NCI-H524 treated with DMSO at 0.1 percent for 48 hours (cell line): ENCODE results near the gene TINAGL1.

Experiments
- DNase-seq: peaks from one replicate; lab custom pipeline; 2025; lab: John Stamatoyannopoulos, UW

The TINAGL1 gene

DNA sequence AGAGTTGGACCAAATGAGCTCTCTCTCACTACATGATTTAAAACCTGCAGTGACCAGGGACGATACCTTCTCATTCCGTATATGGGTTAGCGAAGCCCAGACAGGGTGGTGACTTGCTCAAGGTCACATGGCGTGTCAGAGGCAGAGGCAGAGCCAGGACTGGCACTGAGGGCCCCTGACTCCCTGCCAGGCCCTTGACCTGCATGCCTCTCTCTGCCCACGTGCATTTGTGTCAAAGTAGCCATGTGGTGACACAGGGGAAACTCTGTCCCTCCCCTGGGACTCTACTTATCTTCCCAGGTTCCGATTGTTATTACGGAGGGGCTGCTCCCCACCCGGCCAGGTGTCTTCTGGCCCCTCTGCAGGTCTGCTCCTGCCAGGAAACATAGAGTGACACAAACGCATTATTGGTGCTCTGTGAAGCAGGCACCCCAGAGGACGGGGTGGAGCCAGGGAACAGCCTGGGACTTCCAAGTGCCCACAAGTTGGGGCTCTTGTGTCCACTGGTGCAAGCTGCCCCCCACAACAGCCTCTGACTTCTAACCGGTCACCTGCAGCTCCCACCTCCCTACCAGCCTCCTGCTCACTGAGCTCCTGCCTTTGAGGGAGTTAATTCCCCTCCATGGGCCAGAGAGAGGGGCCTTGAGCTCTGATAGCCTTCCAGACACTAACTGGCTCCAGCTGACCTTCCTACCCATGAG is 7.3 kb upstream of the TINAGL1 start:
- DNase-seq: no peak

GRCh38 chr1:31569596-31570173 is 6.6 kb upstream of the TINAGL1 start:
- no peak for DNase-seq

- DNase-seq: no peak
These were observed 6.1 kb upstream of the TINAGL1 start for GRCh38 chr1:31570228-31570627.

DNA sequence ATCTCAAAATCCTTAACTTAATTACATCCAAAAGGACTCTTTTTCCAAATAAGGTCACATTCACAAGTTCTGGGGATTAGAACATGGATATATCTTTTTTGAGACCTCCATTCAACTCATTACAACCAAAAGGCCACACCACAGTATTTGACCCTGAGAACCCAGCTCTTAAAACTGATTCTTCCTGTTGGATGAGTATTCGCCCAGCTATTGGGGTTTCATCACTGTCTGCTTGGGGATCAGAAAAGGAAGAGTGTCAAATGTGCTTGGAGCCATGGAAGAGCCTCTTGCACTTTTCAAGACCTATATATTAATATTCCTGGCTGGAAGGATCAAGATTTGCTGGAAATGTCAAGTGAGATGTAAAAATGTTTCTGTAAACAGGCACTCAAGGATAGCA is 5.4 kb upstream of the TINAGL1 start:
- no peak for DNase-seq

GRCh38 chr1:31571340-31572295 is 4.7 kb upstream of the TINAGL1 start:
- DNase-seq: no peak

DNA sequence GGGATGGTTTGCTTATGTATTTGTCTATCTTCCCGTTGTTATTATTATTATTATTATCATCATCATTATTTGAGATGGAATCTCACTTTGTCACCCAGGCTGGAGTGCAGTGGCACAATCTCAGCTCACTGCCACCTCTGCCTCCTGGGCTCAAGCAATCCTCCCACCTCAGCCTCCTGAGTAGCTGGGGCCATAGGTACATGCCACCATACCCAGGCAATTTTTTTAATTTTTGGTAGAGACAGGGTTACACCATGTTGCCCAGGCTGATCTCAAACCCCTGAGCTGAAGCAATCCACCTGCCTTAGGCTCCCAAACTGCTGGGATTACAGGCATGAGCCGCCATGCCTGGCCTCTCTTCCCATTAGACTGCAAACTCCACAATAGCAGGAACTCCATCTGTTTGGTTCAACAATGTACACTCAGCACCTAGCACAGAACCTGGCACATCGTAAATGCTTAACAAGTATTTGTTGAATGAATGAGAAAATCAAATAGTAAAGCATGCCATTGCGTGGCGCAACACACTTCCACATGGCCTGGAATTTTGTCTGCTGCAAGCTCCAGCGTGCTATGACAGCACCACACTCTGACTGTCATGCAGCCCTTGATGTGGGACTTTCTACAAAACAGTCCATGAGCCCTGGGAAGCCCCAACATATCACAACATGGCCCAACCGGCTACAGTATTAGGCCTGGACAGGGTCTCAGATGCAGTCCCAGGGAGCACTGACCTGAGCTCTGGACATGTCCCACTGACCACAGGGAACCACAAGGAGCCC is 3.8 kb upstream of the TINAGL1 start:
- no peak for DNase-seq

DNA sequence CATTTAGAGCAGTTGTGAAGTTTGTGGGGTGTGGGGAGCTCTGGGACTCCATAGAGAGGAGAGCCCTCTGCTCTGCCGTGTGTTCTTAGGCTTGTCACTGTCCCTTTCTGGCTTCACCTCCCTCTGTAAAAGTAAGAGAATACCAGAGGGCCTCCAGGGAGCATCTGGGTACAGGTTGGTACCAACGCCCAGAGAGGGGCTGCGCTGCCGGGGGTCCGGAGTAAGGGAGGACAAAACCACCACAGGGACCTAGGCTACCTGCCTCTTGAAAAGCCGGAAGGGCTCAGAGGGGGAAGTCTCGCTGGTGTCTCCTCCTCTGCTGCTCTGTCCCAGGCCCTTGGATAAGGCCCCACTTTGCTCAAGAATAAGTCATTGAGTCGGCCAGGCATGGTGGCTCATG is 3.1 kb upstream of the TINAGL1 start:
- no peak for DNase-seq

DNA sequence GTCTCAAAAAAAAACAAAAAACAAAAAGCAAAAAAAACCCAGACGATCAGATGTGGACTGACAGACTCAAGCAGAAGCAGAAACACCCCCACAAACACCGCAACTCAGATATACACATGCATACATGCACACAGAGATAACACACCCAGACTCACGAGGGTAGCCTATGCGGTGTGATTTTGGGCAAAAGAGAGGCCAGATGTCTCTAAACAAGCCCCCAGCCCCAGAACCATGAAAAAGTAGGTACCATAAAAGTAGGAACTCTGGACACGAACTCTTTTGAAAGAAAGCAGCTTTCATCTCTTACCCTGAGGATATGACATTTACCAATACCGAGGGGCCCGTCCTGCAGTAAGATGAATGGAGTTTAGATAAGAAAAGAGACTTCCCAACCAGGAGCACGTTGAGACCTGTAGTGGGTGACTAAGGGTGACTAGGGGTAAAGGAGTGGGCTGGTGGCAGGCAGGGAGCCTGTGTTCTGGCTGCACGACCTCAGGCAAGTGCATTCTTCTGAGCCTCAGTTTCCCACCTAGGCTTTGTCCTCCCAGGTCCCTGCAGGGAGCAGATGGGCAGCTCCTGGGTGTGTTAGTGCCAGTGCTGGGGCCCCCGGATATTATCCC is 1.5 kb upstream of the TINAGL1 start:
- no peak for DNase-seq

DNA sequence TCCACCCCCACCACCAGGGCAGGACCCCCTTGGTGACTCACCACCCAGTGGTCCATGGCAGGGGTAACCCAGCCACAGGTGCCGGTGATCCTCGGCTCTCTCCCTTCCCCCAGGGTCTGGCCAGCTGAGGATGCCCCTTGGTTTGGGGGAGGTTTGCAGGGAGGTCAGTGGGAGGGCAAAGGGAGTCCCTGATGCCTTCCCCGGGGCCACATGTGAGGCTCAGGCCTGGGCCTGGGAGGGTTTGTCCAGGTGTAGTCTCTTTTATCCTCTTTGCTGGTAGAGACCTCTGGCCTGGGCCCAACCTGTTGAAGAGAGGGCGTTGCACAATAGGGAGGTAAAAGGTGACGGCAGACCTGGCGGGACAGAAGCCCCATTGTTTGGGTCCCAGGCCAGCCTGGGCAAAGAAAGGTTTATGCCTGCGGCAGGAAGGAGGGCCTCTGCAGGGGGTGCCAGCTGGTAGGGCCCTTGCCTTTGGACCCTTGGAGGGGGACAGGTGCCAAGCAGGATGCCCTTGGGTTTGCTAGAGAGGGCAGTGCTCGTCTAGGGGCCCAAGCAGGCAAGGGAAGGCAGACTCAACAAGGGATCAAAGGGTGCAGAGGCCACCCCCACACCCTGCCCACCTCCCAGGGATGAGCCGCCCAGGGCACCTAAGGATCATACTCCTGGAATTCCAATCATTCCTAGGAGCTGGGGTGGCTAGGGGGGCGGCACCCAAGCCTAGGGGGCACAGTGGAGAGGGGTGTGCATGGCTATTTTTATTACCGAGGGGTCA is 760 bp upstream of the TINAGL1 start:
- no peak for DNase-seq

- DNase-seq: no peak
These were observed 584 bp downstream of the TINAGL1 start for GRCh38 chr1:31576743-31577455.

- DNase-seq: no peak
These were observed 1.3 kb downstream of the TINAGL1 start for GRCh38 chr1:31577515-31578192.

DNA sequence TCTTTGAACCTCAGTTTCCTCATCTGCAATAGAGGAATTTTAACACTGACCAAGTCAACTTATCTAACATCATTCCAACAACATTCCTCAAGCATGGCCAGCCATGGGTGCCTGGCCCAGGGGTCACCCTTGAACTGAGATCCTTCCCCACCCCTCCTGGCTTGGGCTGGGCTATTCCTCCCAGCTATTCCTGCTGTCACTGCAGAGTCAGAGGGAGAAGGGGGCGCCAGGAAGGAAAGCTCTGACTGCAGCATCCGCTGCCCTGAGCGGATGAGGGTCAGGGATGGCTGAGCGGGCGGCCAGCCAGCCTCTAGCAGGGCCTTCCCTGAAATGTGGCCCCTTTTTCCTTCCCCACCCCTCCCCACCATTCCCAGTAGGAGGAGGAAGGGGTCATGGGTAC is 3.1 kb downstream of the TINAGL1 start:
- no peak for DNase-seq

GRCh38 chr1:31580513-31580870 is 4.2 kb downstream of the TINAGL1 start:
- no peak for DNase-seq

DNA sequence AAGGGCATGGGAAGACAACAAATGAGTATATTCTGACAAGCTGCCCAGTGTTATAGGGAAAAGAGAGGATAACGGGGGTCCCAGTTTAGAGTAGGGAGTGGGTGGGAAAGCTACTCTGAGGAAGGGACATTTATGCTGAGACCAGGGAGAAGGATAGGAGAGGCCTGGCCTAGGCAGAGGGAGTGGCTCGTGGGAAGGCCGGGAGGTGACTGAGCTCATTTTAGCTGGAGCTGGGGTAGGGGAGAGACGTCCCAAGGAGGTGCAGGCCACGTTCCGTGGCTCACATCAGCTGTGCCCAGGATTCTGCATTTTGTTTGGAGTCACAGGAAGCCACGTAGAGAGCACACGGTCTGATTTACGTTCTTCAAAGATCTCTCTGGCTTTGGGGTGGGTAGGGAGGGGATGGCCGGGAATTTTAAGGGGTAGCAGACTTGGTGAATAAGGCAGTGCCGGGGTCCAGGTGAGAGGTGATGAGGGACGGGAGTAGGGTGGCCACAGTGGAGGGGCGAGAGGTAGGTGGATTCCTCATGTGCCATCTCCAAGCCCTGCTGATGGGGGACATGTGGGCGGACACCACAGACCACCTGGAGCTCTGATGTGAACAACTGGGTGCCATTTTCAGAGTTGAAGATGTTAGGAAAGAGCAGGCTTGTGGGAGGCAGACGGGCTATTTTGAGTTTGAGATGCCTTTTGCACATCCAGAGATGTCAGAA is 4.7 kb downstream of the TINAGL1 start:
- DNase-seq: no peak

DNA sequence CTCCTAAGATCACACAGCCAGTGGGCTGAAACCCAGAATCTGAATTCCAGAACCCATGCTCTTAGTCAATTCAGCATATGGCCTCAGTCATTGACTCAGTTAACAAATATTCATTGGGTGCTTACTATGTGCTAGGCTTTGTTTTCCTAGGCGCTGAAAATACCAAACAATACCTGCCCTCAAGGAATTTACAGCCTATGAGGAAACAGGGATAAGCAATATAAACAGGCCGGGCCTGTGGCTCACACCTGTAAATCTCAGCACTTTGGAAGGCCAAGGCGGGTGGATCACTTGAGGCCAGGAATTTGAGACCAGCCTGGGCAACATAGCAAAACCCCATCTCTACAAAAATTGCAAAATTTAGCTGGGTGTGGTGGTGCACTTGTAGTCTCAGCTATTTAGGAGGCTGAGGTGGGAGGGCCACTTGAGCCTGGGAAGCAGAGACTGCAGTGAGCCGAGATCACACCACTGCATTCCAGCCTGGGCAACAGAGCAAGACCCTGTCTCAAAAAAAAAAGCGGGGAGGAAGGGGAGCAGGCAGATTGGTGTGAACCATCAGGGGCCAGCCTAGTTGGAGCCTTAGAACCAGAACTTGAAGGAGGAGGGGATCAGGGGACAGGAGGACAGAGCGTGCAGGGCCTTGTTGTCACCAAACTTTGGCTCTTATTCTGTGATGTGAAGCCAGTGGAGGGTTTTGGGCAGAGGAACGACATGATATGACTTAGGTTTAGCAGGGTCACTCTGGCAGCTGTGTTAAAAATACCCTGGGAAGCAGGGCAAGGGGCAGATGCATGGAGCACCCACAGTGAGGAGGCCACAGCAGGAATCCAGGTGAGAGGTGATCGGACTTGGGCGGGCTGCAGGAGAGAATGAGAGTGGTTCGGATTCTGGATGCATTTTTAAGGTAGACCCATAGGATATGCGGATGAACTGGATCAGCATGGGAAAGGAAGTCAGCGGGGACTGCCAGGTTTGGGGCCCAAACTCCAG is 5.8 kb downstream of the TINAGL1 start:
- no peak for DNase-seq

DNA sequence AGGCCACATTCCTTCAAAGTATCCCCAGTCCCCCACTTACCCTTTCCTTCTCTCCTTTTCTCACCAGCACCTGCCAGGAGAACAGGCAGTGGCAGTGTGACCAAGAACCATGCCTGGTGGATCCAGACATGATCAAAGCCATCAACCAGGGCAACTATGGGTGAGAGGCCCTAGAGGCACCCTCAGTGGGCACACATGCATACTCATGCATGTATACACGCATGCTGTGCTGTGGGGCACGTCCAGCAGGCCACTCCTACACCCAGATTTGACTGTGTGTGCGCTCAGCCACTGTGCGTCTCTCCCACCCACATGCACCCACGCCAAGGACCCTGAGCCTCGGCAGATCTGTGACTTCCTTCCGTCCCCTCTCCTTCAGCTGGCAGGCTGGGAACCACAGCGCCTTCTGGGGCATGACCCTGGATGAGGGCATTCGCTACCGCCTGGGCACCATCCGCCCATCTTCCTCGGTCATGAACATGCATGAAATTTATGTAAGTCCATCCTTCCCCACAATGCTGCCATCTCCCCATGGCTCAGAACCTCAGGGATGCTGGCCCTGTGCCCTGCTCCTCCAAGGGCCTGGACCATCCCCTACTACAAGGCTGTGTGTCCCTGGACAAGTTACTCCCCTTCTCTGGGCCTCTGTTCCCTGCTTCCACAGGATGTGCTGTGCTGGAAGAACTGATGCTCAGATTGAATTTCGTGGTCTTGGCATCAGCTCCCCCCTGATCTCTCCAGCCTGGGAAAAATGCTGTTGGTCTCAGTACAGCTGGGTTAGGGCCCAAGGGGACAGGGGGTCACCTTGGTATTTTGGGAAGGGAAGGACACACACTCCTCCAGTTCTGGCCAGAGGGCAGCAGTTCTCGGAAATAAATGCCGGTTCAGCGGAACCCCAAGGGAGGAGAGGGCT is 7.0 kb downstream of the TINAGL1 start:
- no peak for DNase-seq
